CD4-positive, alpha-beta T cell (primary cell): ENCODE data around the gene KCNC4. TPM values are rescaled to one million over a fixed set of nuclear protein-coding genes. Genes with fewer than 3 reads are reported as not detected.
A peak's percentile ranks its signal among the peaks of the same experiment; 100 is the strongest.

Source experiments
- ATAC-seq: fragments of 200-7000 bp; cut with Tn5 transposase; one replicate; pipeline ENCODE4 v1.10.0; 2022; ENCODE audit warnings: mild to moderate bottlenecking; ENCODE audit not compliant: poor library complexity
- CTCF ChIA-PET: fragments of 350-600 bp; sonication (Branson Sonifier 250); formaldehyde crosslinking; loops from one replicate; lab custom pipeline; 2021; ENCODE audit warnings: antibody characterized with exemption, inconsistent platforms; lab: Charles Lee
- POLR2A ChIA-PET: fragments of 350-600 bp; sonication (Branson Sonifier 250); formaldehyde crosslinking; loops from one replicate; lab custom pipeline; 2021; ENCODE audit warnings: antibody characterized with exemption, inconsistent platforms; lab: Charles Lee
- DNase-seq, 14 experiments: peaks; one replicate each; pipeline ENCODE4 v3.0.0-alpha.2; 2013 to 2020; ENCODE audit warnings: mixed read lengths in 2 of 14
- H3K27ac ChIP-seq, 2 donors: one replicate each; pipeline versions ENCODE4 v1.5.1 to v1.7.0; 2013; ENCODE audit warnings: low read length in 2 of 2, low read depth in 1 of 2, mild to moderate bottlenecking in 1 of 2
- H3K27me3 ChIP-seq, 2 experiments: 1 replicate in 1 of 2; 2 replicates in 1 of 2; pipeline versions ENCODE4 v1.6.1 to v1.7.0; 2013; ENCODE audit warnings: low read length in 2 of 2, control low read depth in 1 of 2, mild to moderate bottlenecking in 1 of 2, moderate library complexity in 1 of 2; ENCODE audit not compliant: insufficient read depth in 2 of 2, control insufficient read depth in 1 of 2
- H3K36me3 ChIP-seq: one replicate; pipeline ENCODE4 v1.6.1; 2013; ENCODE audit warnings: low read length, control low read depth; ENCODE audit not compliant: insufficient read depth
- H3K4me1 ChIP-seq: one replicate; pipeline ENCODE4 v1.6.1; 2013; ENCODE audit warnings: low read length, control low read depth; ENCODE audit not compliant: insufficient read depth
- H3K4me3 ChIP-seq: one replicate; pipeline ENCODE4 v1.5.1; 2013; ENCODE audit warnings: mild to moderate bottlenecking, low read length, moderate library complexity
- H3K9me3 ChIP-seq, 2 experiments: 1 replicate in 1 of 2; 2 replicates in 1 of 2; pipeline versions ENCODE4 v1.6.1 to v1.7.0; 2013; ENCODE audit warnings: low read length in 2 of 2, mild to moderate bottlenecking in 2 of 2, control low read depth in 1 of 2, moderate library complexity in 1 of 2; ENCODE audit not compliant: control insufficient read depth in 1 of 2, insufficient read depth in 1 of 2
- H3K27ac Mint-ChIP-seq: one replicate; pipeline ENCODE4 v1.8.0; 2020; ENCODE audit warnings: mixed read lengths
- H3K27me3 Mint-ChIP-seq: one replicate; pipeline ENCODE4 v1.8.0; 2021; ENCODE audit warnings: mixed read lengths
- H3K36me3 Mint-ChIP-seq: one replicate; pipeline ENCODE4 v1.8.0; 2021; ENCODE audit warnings: low read depth, mixed read lengths
- H3K4me1 Mint-ChIP-seq: one replicate; pipeline ENCODE4 v1.8.0; 2021; ENCODE audit warnings: low read depth, mixed read lengths
- H3K4me3 Mint-ChIP-seq: one replicate; pipeline ENCODE4 v1.8.0; 2020; ENCODE audit warnings: mild to moderate bottlenecking, mixed read lengths
- H3K9me3 Mint-ChIP-seq: one replicate; pipeline ENCODE4 v1.8.0; 2020; ENCODE audit warnings: mixed read lengths
- intact Hi-C, 2 experiments: fragments of 100-400 bp; cut with DNase I in 1 of 2; cut with micrococcal nuclease in 1 of 2; formaldehyde crosslinking; loops; one replicate each; pipeline versions ENCODE4 v1.15.1 to v1.9.0; 2023 to 2025; cut with DNase I, micrococcal nuclease
- total RNA-seq, 174 experiments: library from RNA in 2 of 174; stranded (reverse) in 2 of 174; gene quantifications; one replicate each; pipeline ENCODE4 v1.2.3 and lab custom pipeline; 2021 to 2026
- TF ChIP-seq, protein P1 (sequence below): fragments of 200-600 bp; IDR thresholded peaks from one replicate; pipeline ENCODE4 v1.8.0; 2022; ENCODE audit warnings: antibody characterized with exemption, mild to moderate bottlenecking

KCNC4 gene
- total RNA-seq, 2 experiments from 2014 or later = 16.5 to 17.7 TPM

DNA sequence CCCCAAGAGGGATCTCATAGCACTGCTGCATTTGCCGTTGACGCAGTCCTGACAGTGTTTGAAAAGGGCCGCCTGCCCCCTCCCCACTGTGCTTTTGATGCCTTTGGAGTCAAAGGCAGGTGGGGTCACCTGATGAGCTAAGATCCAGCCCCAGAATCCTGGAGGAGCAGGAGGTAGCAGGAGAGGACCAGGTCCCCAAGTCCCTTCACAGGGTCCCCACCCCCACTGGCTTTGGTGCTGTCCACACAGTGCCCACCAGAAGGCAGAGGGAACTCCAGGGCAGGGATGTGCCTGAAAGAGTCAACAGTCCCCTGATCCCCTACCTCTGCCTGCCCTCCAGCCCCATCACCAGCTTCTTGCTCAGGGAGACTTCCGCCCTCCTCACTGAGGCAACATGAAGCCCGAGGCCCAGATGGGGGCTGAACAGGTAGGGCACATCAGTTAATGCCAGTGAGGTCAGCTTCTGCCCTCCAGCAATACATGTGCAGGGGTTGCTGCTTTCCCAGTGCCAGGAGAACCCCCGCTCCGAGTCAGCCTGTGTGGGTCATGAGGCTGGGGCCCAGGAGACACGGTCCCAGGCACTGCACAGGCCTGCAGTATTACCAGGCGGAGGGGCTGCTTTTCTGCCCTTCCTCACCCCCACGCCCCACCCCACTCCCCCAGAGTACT, 8.8 kb upstream of the KCNC4 start:
- Histone ChIP-seq H3K4me1 (peaks cover 14% of the 10 kb centered on the region), H3K36me3 (no peaks in the 10 kb centered on the region), H3K27ac (no peak overlapping the region), H3K9me3 (no peaks in the 10 kb centered on the region), H3K27me3 (no peaks in the 10 kb centered on the region), H3K4me3 (no peak overlapping the region)
- intact Hi-C loops = loop anchor here (10.0 kb wide), 2 partner anchors 64 to 294 kb away; no protein-coding TSS in a partner anchor
- Mint-ChIP-seq H3K4me3 (no peak overlapping the region), H3K27ac (no peak overlapping the region), H3K27me3 (no peaks in the 10 kb centered on the region), H3K36me3 (no peaks in the 10 kb centered on the region), H3K9me3 (no peaks in the 10 kb centered on the region), H3K4me1 (peaks cover 23% of the 10 kb centered on the region)
- ChIA-PET POLR2A (interaction anchor here (1.3 kb wide), 1 partner anchor 15 kb away, joined by 3 read pairs; no protein-coding TSS in a partner anchor), CTCF (interaction anchor here (1.5 to 6.2 kb wide), 3 partner anchors 112 to 295 kb away, joined by 3 to 60 read pairs (median 26); no protein-coding TSS in a partner anchor)
- DNase-seq (no peak), ATAC-seq (no peak)
- TF ChIP-seq, protein P1, sequence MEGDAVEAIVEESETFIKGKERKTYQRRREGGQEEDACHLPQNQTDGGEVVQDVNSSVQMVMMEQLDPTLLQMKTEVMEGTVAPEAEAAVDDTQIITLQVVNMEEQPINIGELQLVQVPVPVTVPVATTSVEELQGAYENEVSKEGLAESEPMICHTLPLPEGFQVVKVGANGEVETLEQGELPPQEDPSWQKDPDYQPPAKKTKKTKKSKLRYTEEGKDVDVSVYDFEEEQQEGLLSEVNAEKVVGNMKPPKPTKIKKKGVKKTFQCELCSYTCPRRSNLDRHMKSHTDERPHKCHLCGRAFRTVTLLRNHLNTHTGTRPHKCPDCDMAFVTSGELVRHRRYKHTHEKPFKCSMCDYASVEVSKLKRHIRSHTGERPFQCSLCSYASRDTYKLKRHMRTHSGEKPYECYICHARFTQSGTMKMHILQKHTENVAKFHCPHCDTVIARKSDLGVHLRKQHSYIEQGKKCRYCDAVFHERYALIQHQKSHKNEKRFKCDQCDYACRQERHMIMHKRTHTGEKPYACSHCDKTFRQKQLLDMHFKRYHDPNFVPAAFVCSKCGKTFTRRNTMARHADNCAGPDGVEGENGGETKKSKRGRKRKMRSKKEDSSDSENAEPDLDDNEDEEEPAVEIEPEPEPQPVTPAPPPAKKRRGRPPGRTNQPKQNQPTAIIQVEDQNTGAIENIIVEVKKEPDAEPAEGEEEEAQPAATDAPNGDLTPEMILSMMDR = no peak

DNA sequence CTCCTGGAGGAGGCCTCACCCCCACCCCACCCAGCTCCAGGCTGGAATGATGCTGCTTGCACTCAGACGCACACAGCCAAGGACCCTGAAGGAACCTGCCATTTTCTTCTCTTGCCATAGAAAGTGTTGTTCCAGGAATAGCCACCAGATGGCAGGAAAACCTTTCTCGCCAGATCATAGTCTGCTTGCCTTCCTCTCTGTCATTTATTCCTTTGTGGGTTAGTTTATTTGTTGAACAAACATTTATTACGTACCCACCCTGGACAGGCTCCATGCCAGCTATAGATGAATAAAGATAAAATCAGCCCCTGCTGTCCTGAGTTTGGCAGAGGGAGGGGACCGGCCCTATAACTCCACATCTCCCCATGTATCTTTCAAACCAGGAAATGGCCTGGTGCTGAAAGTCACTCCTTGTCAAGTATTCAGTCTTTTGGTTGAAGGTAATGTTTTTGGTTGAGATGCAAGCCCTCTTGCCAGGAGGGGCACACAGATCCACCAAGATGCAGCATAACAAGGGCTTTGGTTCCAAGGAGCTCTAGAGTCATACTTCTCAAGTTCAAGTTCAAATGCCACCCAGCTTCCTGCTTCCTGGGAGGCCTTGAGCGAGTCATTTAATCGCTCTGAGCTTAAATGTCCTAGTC, 7.0 kb upstream of the KCNC4 start:
- no peaks in the 10 kb centered on the region for H3K9me3 Mint-ChIP-seq
- DNase-seq (peak; percentile 22 to 88 (median 60)), ATAC-seq (peak; percentile 76)
- Histone ChIP-seq H3K9me3 (no peaks in the 10 kb centered on the region), H3K4me1 (peaks cover 24% of the 10 kb centered on the region), H3K36me3 (no peaks in the 10 kb centered on the region), H3K27me3 (no peaks in the 10 kb centered on the region), H3K27ac (peak overlapping the region in 1 of 2 donors; percentile 30), H3K4me3 (no peak overlapping the region)
- ChIA-PET POLR2A (interaction anchor here (0.7 to 3.3 kb wide), 8 partner anchors 10 to 292 kb away, joined by 3 to 39 read pairs (median 4); partner anchors contain the start of gene RBM15), CTCF (interaction anchor here (1.0 to 6.2 kb wide), 7 partner anchors 9 to 292 kb away, joined by 3 to 60 read pairs (median 12); no protein-coding TSS in a partner anchor)
- no peaks in the 10 kb centered on the region for H3K27me3 Mint-ChIP-seq
- no peak overlapping the region for H3K4me3 Mint-ChIP-seq
- TF ChIP-seq, protein P1 = peak; percentile 78
- peaks cover 36% of the 10 kb centered on the region for H3K4me1 Mint-ChIP-seq
- intact Hi-C loops = loop anchor here (1.0 to 10.0 kb wide), 6 partner anchors 62 to 293 kb away; partner anchors contain the start of gene RBM15 (in 1 of the 2)
- no peaks in the 10 kb centered on the region for H3K36me3 Mint-ChIP-seq
- peak overlapping the region; percentile 90 for H3K27ac Mint-ChIP-seq

GRCh38 chr1:110205156-110205555, 5.0 kb upstream of the KCNC4 start:
- no peak overlapping the region for H3K4me3 Mint-ChIP-seq
- peaks cover 54% of the 10 kb centered on the region for H3K4me1 Mint-ChIP-seq
- no peaks in the 10 kb centered on the region for H3K9me3 Mint-ChIP-seq
- Histone ChIP-seq H3K27ac (no peak overlapping the region), H3K4me1 (peaks cover 35% of the 10 kb centered on the region), H3K36me3 (no peaks in the 10 kb centered on the region), H3K4me3 (no peak overlapping the region), H3K9me3 (no peaks in the 10 kb centered on the region), H3K27me3 (no peaks in the 10 kb centered on the region)
- DNase-seq (no peak), ATAC-seq (no peak)
- ChIA-PET POLR2A (interaction anchor here (1.0 to 3.3 kb wide), 2 partner anchors 108 to 133 kb away, joined by 4 to 39 read pairs; partner anchors contain the start of gene RBM15), CTCF (interaction anchor here (3.5 to 6.2 kb wide), 2 partner anchors 108 to 255 kb away, joined by 26 to 60 read pairs; no protein-coding TSS in a partner anchor)
- intact Hi-C loops = loop anchor here (5.0 to 10.0 kb wide), 4 partner anchors 60 to 577 kb away; no protein-coding TSS in a partner anchor
- H3K36me3 Mint-ChIP-seq = no peaks in the 10 kb centered on the region
- H3K27ac Mint-ChIP-seq = no peak overlapping the region
- H3K27me3 Mint-ChIP-seq = no peaks in the 10 kb centered on the region
- TF ChIP-seq, protein P1 = no peak
